Activated CD4-positive, CD25-positive, alpha-beta regulatory T cell treated with anti-CD3 and anti-CD28 coated beads, Interleukin-2, amount 50 U/mL, for 72 hours (primary cell): ENCODE results near the gene RPS6KA5.
"Not testable (repeated sequence)": the region's sequence is repeated elsewhere in the genome, so short reads cannot be mapped to it uniquely, and the experiment has no call there.

Source experiments
- DNase-seq: peaks from one replicate; pipeline ENCODE4 v3.0.0; 2021

The RPS6KA5 gene

DNA sequence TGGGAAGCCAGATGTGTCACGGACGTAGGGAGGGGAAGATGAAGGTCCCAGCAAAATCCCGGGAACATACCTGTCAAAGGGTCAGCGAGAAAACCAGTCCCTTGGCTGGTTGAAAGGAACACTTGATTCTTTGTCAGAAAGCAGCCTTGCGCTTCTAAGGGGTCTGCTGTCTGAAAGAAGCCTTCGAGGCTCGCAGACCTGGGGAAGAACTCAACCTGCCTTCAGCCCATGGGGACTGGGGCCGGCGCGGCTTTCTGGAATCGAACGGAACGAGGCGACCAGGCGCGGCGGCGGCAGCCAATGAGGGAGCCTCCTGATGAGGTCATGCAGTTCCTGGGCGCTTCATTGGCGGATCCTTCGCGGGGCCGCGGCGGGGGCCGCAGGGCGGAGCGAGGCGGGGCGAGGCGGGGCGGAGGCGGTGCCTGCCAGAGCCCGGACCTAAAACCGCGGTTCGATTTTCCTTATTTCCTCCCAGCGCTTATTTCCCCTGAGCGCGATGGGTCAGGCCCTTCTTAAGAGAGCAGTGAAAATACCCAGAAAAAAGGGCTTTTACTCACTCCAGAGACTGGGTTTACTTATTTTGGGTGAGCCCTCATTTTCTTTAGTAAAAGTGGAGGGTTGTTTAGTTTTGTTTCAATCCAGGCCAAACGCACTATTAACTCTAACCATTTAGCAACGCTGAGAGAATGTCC, 232.4 kb downstream of the RPS6KA5 start:
- peak; percentile 94 for DNase-seq

DNA sequence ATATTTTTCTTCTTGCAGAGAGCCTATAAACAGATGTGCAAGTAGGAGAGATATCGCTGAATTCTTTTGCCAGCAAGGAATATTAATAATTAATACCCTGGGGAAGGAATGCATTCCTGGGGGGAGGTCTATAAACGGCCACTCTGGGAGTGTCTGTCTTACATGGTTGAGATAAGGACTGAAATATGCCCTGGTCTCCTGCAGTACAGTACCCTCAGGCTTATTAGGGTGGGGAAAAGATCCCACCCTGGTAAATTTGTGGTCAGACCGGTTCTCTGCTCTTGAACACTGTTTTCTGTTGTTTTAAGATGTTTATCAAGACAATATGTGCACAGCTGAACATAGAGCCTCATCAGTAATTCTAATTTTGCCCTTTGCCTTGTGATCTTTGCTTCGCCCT, 236.9 kb downstream of the RPS6KA5 start:
- DNase-seq, result not testable (repeated sequence)

DNA sequence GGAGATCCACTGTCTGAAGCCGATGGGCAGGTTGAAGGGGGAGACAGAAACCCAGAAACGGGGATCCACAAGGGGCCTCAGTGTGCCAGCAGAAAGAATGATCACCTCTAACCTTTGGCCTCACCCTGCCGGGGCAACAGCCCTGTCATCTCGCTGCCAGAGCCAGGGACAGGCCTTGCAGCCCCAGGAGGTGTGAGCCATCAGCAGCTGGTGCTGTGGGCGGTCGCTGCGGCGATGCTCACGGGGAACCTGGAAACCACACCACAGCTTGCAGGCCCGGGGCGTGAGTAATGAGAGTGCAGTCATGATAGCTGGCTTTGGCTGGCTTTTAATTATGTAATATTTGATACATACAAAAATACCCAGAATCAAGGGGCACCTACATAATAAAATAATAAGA, 239.5 kb downstream of the RPS6KA5 start:
- DNase-seq, result peak; percentile 77

DNA sequence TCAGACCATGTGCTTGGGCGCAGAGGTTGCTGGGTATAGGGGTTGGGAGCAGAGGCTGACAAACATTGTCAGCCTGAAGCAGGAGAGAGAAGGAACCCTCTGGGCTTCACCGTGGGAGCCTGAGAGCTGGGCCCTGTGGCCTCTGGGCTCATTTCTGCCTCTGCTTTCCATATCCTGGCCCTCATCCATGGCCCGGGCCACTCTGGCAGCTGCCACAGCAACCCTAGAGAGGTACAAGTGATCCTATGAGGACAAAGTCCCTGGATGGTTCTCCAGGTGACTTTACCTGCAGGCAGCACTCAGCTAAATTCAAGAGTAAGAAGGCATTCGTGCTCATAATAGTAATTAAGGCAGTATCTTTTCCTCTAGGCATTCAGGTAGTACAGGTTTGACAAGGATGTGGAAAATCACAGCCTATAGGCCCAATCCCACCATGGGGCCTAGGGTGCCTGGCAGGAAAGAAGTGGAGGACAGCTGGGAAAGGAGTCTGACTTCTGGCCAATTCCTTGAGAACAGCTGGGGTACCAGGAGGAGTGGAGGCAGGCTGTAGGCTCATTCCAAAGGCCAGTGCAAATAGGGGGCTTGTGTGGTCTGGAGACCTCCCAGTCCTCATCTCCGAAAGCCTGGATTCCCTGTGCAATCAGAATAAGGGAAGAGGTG, 240.6 kb downstream of the RPS6KA5 start:
- DNase-seq, result no peak

DNA sequence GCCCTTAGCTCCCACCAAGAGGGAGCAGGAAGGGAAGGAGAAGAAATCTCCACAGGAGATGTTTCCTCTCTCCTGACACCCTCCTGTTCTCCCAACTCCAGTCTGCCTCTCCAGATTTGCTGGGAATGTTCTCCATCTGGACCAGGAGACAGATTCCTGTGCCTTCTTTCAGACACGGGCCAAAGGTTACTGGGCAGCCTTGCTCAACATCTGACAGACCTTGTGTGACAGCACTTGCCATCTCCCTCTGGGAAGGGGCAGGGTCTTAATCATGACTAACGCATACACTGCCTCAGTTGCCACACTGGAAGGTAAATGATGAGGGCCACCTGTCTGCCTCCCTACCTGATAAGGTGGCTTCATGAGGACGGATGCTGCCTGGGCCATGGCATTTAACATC, 241.7 kb downstream of the RPS6KA5 start:
- DNase-seq, result no peak

DNA sequence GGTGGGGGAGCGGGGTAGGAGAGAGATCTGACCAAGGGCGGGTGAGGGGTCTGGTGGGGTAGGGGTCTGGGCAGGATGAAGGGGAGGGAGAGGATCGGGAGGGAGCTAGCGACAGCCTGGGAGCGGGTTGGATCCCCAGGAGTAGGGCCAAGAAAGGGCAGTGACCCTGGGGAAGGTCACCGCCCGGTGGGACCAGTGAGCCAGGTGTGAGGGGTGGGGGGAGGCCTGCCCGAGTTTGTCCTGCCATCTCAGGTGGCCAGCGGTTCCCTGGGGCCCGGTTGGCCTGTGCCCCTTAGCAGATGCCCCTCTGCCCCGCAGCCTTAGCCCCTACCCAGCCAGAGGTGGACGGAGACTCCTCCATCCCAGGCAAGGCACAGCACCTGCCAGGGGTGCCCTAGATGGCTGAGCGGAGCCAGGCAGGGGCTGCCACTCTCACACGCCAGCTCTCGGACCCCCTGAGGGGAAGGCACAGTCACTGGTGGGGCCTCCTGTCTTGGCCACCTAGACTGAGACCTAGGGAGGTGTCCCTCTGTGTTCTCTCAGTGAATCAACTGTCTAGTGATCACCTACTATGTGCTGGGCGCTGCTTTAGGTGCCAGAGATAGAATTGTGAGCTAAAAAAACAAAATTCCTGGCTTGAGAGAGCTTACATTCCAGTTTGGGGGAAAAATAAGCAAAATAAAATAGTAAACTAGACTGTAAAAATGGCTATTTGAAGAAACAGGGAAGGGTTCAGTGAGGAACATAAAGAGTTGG, 243.6 kb downstream of the RPS6KA5 start:
- no peak for DNase-seq

DNA sequence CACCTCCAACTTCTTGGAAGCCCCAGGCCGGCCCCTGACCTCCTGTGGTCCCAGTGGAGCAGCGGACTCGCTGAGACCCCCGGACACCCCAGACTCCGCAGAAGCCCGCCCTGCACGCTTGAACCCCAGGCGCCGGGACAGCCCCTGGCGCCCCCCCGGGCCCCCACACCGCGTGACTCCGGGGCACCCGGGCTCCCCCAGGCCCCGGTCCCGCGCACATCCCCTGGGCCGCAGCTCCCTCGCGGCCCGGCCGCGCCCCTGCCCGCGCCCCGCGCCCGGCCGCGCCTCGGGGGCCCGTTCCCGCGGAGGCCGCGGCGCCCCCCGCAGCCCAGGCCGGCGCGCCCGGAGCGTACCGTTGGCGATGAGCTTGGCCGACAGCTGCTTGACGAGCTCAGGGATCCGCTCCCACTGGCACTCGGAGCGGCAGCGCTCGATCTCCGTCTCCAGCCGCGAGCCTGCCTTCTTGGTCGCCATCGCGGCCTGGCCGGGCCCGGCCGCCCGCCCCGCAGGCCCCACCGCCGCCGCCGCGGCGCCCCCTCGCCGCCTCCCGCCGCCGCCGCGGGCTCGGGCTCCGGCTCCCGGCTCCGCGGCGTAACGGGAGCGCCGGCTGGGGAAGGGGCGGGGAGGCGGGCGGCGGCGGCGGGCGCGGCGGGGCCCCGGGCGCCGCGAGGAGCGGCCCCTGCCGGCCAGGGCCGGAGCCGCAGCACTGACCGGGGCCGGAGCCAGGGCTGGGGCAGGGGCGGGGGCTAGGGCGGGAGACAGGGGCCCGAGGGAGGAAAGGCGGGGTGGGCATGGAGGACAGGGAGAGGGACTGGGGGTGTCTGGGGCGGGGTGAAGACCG, 244.4 kb downstream of the RPS6KA5 start, which contains the start of gene TTC7B:
TSS of gene TTC7B (minus strand) at position 609 of the 841 bp plus-strand sequence. CDS start at position 474, 135 bp downstream.
- peak; percentile 49 for DNase-seq

DNA sequence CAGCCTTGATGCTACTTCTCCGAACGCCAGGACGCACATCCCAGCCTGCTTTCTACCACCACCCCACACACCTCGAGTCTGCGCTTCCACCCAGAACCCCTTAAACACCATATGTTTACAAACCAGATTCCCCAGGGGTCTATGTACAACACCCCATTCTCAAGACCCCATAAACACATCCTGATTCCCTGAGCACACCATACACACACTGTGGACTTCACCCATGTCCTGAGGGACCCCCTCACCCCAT, 244.9 kb downstream of the RPS6KA5 start:
- DNase-seq, result no peak

DNA sequence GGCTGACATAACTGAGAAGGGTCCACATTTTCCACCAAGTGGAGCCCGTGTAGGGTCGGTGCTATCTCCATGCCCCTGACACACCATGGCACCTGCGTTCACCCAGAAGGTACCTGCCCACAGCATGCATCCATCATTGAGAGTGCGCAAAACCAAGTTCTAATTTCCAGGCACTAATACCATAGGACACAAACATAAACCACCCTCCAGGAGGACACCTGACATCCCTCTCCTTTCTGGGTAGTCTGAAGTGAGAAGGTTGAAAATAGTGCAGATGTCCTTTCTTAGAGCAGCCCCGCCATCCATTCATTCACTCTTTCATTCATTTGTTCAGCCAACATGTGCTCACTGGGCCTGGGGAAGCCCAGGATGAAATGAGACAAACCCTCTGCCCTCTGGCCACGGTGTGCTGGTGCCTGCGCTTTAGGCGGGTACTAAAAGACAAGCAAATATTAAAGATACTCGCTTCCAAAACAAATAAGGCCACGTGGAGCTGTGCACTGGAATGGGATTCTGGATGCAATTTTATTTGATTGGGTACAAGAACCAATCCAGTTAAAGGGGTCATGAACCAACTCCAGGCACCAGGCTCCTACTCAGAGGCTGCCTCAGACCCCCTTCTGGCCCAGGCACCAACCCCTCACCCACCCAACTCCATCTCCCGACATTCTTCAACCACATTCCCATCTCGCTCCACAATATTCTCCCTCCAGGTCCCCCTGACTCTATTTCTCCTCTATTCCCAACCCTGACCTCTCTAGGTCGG, 245.5 kb downstream of the RPS6KA5 start:
- no peak for DNase-seq

DNA sequence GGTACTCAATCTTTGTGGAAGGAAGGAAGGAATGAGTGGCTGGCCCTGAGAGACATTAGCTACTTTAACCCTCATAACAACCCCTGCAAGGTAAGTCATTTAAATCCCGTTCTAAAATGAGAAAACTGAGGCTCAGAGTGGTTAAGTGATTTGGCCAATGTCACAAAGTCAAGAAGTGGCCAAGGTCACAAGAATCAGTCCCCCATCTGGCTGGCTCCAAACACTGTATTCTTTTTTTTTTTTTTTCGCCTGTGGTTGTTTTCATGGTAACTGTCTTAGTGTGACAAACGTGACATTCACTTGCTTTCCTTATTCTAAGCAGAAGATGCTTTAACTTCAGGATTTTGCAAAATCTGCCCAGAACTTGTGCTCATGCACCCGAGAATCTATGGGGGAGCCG, 247.0 kb downstream of the RPS6KA5 start:
- DNase-seq, result no peak

DNA sequence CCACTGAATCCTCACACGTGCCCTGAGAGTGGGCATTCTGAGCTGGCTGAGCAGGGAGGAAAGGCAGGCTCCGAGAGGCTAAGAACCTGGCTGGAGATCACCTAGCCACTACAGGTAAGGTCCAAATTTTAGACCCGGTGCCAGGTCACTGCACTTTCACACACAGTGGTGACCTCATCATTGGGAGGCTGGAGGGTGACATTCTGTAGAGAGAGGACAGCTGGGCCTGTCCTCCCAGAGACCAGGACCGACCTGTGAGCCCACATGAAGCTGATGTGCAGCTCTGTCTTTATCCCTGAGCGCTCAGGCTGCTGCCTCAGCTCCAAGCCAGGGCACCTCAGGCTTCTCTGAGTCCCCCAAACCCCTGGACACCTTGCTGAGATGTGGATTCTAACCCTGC, 248.3 kb downstream of the RPS6KA5 start:
- no peak for DNase-seq

DNA sequence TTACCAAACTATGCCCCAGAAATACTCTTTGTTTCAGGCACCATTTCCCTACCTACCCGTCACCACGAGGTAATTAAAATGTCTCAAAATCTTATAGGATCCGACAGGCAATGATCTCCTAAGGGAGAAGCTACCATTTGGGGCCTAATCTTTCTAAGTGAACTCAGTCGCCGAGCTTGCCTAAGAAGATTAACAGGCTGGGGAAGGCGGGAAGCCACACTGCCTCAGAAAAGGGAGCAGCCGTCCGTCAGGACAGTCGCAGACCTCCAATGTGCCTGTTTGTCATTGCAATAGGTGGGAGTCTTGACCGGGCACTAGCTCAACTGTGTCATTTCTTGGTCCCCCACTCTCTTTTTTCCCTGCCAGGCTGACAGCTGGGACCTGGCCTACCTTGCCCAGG, 248.8 kb downstream of the RPS6KA5 start:
- DNase-seq, result no peak

DNA sequence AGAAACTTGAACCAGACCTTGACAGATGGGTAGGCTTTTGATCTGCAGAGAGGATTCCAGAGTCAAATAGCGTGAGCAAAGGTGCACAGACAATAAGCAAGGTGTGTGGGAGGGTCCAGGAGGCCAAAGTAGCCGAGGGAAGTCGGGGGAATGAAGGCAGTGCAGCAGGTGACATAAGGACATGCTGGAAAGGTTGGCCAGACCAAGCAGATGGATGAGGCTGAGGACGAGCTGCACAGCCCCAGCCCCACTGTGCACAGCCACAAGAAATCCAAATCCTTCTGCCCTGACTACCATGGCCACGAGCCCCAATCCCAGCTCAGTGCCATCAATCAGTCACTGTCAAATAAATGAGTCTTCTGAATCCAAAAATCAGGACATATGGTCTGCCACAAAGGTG, 249.6 kb downstream of the RPS6KA5 start:
- no peak for DNase-seq

DNA sequence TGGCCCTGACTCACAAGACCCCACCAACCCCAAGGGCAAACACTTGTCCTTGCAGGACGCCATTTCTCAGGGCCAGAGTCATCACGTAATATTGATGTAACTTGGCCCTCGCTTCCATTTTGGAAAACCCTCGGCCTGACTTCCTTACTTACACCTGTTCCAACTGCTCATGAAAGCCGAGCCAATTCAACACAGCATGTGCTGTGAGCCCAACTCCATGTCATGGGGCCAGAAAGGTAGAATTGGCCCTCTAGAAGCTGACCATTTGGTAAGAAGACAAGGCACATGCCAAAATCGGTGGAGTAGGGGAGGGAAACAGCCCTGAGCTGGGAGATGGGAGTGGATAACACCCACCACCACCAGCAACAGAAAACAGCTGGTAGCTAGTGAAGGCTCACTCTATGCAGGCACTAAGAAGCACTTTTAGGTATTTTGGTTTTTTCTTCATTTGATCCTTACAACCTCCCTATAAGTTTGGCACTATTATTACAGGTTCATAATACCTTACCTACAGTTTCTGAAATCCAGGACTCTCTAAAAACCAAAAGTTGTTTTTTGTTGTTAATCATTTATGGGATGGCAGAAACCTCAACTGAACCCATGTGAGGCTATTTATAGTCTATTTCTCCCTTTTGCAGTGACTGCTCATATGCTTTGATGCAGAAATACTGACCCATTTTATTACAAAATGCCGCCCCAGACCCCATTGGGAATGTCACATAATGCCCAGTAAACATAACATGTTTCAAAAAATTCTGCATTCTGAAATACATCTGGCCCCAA, 250.7 kb downstream of the RPS6KA5 start:
- DNase-seq, result no peak

DNA sequence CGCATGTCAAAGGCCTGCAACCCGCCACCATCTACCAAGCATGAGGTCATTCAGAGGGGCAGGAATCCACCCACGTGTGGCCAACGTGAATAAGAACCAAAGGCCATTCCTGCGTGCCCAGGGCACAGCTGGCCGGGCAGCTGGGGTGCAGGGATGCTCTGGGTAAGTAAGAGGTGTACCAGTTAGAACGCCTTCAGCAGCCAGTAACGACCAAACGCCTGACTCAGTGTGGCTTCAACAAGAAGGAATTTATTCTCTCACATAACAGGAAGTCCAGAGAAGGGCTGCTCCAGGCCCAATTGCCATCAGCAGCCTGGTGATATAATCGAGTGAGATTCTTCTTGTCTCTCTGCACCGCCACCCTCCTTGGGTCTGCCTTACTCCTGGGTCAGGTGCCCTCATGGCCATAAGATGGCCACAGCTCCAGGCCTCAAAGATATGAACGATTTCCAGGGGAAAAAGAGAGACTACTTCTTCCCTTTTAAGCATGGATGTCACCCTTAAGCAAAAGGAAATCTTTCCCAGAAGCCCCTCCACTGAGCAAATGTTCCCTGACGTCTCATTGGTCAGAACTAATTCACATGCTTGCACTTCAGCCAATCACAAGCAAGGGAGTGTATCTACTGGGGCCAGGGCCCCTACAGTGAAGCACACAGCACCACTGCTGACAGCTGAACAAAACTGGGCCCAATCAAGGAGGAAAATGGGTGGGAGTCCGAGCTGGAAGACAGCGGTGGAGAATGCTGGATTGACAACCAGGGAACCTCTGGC, 251.5 kb downstream of the RPS6KA5 start:
- no peak for DNase-seq

DNA sequence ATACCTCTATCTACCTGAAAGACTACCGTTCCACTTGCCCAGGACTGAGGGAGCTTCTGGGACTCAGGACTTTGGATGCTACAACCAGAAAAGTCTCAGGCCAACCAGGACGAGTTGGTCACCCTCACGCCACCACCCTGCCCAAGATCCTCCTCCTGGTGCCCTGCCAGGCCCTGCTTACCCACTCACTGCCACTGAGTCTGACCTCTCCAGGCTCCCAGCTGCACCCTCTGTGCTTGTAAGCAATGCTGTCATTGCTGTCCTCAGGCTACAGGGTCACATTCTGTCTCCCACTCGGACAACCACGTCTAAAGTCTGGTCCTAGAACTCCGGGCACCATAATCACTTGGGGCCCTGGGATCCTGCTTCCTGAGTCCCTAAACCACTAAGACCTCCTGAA, 253.4 kb downstream of the RPS6KA5 start:
- no peak for DNase-seq

DNA sequence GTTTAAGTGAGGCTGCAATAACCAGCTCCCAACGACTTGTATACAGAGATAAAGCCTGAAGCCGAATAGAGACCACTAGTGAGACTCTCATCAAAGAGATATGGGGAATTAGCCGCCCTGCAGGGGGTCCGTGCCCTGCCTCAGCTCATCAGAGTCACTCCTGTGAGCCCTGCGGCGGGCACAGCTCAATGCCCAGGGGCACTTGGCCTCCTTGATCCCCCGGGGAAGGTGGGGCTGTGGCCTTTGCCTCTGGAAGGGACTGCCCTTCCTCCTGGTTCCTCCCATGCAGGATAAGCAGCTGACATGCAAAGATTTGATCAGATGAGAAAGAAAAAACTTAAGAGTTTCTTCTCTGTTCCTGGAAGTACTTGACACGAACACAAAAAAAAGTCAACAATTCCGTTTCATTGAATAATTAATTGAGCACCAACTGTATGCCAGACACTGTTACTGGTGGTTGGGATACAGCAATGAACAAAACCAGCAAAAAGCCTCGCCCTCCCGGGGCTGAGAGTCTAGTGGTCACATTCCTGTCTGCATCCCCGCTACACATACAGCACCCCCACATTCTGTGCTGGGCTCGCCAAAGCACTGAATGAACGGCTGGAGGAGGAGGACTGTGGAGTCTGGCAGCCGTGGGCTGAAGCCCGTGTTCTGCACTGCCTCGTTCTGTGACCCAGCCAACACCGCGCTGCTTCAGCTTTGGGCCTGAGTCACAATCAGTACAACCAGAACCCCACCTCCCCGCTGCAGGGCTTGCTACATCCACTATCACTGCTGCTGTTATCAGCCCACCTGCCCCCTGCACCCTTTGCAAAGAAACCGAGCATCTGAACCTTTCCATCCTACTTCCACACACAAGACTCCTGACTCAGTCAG, 254.5 kb downstream of the RPS6KA5 start:
- DNase-seq, result no peak

DNA sequence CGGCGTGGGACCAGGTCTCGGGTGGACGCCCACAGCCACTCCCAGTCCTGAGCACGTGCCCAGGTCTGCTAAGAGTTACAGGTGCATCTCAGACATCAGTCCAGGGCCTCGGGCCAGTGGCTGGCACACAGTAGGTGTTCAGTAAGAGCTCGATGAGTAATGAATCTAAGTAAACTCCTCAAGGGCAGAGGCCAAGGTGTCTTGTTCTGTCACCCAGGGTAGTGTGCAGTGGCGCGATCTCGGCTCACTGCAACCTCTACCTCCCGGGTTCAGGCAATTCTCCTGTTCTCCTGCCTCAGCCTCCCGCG, 255.4 kb downstream of the RPS6KA5 start:
- DNase-seq, result no peak

DNA sequence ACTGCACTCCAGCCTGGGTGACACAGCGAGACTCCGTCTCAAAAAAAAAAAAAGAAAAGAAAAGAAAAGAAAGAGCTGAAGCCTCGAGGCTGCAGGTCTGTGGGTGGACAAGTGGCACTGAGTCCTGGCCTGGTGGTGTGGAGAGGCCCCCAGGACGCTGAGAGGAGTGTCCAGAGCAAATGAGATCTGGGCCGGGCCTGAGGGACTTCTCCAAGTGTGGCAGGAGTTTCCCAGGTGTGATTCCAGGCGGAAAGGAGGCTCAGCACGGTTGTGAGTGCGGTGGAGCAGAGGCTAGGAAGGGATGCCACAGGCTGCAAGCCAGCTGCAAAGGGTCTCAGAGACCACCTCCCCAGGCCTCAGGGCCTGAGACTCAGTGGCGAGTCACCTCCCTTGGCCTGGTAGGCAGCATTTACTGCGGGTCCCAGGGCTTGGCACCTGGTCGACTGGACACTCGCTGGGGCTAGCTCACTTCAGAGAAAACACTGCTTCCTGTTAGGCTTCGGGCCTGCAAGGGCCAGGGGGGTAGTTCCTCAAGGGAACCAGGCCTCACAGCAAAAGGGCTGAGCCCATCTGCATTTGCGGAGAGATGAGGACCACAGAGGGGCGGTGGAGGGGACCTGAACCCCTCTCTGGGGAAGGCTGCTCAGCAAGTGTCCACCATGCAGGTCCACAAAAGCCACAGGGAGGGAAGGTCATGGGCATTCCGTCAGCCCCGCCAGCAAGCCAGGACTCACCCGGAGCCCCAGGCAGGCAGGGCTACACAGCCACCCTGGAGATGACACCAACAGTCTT, 256.0 kb downstream of the RPS6KA5 start:
- no peak for DNase-seq
